ENCODE results near the gene NR5A2. TPM values are rescaled to one million over a fixed set of nuclear protein-coding genes. Genes with fewer than 3 reads are reported as not detected.
A peak's percentile ranks its signal among the peaks of the same experiment; 100 is the strongest.

The NR5A2 gene
- total and polyA plus RNA-seq, 2 donors = 1.6 to 9.0 TPM

DNA sequence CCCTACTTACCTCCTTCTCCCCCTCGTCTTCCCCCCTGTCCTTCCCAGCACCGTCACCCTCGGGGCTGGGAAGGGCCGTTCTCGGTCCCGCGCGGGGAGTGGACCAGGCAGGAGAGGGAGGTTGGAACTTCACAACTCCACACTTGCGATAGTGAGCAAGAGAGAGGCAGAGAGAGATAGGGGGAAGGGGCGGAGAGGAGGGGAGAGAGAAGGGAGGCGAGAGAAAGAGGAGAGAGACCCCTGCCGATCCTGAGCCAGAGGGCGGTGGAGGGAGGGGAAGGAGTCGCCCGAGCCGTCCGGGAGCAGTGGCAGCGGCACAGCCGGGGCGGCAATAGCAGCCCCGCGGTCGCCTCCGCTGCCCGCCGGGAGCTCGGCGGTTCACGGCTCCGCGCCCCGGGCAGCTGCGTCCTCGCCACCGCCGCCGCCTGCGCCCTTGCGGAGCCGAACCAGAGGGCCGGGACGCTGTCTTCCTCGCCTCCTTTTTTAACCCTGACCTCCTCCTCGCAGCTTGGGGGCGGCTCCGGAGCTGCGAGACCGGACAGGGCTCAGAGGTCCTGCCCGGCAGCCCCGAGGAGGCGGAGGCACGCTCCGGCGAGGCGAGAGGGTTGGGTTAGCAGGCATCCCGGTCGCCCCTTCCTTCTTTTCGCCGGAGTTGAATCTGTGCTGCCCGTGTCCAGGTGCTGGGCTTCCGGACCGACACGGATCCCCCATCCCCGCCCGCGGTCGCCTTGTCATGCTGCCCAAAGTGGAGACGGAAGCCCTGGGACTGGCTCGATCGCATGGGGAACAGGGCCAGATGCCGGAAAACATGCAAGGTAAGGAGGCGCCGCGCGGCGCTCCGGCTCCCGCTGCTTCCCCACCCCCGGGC lies 11.7 kb downstream of the NR5A2 start:
- H3K36me3 ChIP-seq (ENCODE audit: insufficient read depth) = no peaks in the 10 kb centered on the region
- under 1% methylated on average over 79 of the region's 79 CpGs for WGBS
- no peaks in the 10 kb centered on the region for H3K4me1 ChIP-seq (ENCODE audit: insufficient read depth)
- H3K27ac ChIP-seq (ENCODE audit: low read depth) = no peak overlapping the region
- DNase-seq (ENCODE audit: extremely low spot score) = no peak
- peak overlapping the region; percentile 17 for H3K4me3 ChIP-seq (ENCODE audit: low read depth, low read length)

DNA sequence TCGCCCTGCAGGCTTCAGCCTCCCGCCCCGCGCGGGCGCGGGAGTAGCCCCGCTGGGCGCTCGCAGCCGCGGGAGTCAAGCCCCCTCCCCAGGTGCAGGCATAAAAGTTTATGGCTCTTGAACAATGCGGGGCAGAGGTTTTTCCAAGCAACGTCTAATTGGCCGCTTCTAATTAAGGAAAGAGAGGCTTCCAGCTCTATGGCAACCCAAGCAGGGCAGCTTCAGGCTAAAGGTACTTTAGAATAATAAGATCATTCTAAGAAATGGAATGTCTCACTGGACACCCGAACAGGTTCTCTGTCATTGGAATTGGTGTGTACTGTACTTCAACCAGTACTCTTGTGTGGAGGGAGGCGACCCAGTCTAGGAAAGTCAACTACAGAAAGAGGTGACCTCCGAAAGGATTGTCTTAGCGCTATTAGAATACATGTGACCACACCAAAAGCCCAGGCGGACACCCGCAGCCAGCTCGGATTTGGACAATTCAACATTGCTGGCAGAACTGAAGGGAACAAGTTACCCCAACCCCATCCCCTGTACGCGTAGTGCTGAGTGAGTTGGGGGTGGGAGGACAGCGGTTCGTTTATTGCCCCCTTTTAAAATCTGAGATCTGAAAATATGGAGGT lies 12.5 kb downstream of the NR5A2 start:
- H3K4me1 ChIP-seq (ENCODE audit: insufficient read depth) = no peaks in the 10 kb centered on the region
- WGBS = 1% methylated on average over 26 of the region's 26 CpGs

DNA sequence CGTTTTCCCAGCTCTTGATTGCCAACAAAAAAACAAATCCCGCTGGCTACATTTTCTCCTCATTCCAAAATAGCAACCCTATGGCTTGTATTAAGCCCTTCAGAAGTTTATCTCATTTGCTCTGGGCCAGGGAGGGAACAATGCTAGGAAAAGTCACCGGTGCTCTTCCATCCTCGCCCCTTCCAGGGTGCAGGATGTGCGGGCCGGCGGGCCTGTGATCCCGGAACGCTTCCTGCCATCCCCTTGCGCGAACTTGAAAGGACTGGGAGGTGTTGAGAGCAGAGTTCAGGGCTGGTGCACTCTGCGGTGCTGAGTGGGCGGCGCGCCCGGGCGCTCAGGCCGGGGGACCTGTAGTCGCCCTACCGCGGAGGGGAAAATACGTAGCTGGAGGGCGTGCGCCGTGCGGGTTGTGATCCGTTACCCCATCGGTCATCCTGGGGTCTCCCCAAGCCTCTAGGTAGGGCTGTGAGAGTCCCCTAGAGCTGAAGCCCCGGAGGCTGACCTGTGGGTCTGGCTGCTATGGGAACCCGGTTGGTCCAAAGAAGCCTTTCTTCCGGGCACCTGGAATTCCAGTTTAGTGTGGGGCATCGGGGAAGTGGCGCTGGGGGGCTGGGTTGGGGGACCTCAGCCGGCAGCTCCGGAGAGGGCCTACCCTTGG lies 13.1 kb downstream of the NR5A2 start:
- no peaks in the 10 kb centered on the region for H3K4me1 ChIP-seq (ENCODE audit: insufficient read depth)
- no peak overlapping the region for H3K4me3 ChIP-seq (ENCODE audit: low read depth, low read length)
- H3K27ac ChIP-seq (ENCODE audit: low read depth) = no peak overlapping the region
- H3K36me3 ChIP-seq (ENCODE audit: insufficient read depth) = no peaks in the 10 kb centered on the region
- DNase-seq (ENCODE audit: extremely low spot score) = no peak
- 3% methylated on average over 35 of the region's 35 CpGs for WGBS

More for the DNA sequence above, 12.5 kb downstream of the NR5A2 start:
- Histone ChIP-seq H3K4me3 (ENCODE audit: low read depth, low read length) (peak overlapping the region; percentile 17), H3K27ac (ENCODE audit: low read depth) (no peak overlapping the region), H3K36me3 (ENCODE audit: insufficient read depth) (no peaks in the 10 kb centered on the region)
- no peak for DNase-seq (ENCODE audit: extremely low spot score)

DNA sequence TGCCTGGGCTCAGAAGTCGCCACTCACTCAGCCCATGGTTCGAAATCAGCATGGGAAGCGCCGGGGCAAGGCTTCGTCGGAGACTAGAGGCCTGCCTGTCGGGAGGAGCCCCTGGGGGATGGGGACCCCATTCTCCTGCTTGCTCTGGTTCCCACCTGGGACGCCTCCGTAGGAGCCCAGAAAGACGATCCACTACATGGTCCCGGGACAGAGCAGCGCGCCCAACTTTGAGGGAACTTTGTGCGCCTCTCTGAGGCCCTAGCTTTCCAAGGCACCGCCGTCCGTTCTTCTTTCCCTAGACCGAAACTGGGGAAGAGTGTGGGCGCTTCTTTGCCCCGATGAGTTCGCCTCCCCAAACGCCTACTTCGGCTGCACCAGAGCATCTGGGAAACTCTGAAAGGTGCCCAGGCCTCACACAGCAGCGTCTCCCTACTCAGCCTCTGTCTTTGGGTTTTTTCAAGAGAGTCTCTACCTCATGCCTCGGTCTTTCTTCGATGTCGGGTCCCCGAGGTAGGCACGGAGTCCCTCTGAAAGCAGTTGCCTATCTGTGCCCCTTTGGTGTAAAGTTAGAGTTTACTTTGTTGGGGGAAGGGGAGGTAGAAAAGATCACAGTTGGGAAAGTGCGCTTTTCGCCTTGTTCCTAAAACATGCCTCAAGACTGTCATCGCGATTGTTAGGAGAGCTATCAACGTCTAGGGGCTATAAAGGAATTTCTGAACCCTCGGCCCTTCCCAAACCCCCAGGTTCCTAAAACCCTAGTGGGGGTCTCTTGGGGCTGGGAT lies 14.0 kb downstream of the NR5A2 start:
- H3K4me3 ChIP-seq (ENCODE audit: low read depth, low read length) = no peak overlapping the region
- 12% methylated on average over 35 of the region's 35 CpGs for WGBS
- no peak for DNase-seq (ENCODE audit: extremely low spot score)
- no peaks in the 10 kb centered on the region for H3K4me1 ChIP-seq (ENCODE audit: insufficient read depth)
- H3K27ac ChIP-seq (ENCODE audit: low read depth) = no peak overlapping the region
- no peaks in the 10 kb centered on the region for H3K36me3 ChIP-seq (ENCODE audit: insufficient read depth)

DNA sequence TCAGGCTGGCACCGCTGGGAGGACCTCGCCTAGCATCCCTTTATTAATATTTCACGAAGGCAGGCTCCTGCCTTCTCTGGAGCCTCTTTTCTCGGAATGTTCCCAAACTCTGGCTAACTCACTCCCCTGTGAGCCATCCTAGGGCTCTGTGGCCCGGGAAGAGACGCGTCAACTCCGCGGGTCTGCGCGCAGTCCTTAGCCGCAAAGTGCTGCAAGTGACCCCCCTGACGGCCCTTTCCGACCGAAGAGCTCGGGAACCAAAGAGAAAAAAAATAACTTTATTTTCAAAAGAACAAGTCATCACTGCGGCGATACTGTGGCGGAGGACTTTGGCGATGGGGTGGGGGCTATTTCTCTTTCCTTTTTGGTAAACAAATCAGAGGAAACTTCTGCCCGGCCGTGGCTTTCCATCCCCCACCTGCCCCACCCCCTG lies 14.6 kb downstream of the NR5A2 start:
- peak overlapping the region; percentile 32 for H3K4me3 ChIP-seq (ENCODE audit: low read depth, low read length)
- no peaks in the 10 kb centered on the region for H3K36me3 ChIP-seq (ENCODE audit: insufficient read depth)
- H3K4me1 ChIP-seq (ENCODE audit: insufficient read depth) = no peaks in the 10 kb centered on the region
- WGBS = 4% methylated on average over 22 of the region's 22 CpGs
- DNase-seq (ENCODE audit: extremely low spot score) = no peak
- H3K27ac ChIP-seq (ENCODE audit: low read depth) = no peak overlapping the region

DNA sequence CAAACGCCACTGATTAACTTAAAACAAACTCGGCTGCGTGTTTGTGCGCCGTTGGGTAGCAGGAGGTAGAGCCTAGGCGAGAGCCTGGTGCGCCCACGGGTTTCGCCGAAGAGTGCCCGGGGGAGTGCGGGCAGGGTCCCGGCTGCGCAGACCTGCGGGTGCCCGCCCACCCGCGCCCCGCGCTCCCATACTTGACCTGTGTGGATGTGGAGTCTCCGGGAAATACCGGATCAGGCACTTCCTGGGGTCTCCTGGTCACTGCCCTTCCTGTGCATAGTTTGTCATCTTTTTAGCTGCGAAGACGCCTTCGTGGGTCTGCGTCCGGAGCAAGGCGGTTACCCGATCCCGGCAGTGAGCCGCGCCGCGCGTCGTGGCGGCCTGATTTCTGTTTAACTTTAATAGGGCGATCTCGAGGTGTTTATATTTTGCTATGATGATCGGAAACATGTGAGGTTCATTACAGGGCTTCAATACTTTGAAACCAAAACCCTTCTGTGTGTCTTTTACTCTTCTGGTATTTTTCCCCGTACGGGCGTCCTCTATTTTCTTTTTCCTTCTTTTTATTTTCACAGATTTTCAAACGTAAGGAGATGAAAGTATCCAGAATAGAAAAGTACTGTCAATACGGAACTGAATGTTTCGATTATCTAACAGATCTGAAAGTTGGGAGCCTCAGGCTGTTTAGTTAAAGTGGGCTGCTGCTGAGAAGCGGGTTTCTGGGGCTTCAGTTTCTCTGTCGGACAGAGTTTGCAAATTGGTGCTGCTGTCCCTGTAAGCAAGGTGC lies 15.2 kb downstream of the NR5A2 start:
- Histone ChIP-seq H3K27ac (ENCODE audit: low read depth) (no peak overlapping the region), H3K4me1 (ENCODE audit: insufficient read depth) (no peaks in the 10 kb centered on the region), H3K36me3 (ENCODE audit: insufficient read depth) (no peaks in the 10 kb centered on the region), H3K4me3 (ENCODE audit: low read depth, low read length) (peak overlapping the region; percentile 32)
- WGBS = 2% methylated on average over 48 of the region's 48 CpGs
- DNase-seq (ENCODE audit: extremely low spot score) = no peak

DNA sequence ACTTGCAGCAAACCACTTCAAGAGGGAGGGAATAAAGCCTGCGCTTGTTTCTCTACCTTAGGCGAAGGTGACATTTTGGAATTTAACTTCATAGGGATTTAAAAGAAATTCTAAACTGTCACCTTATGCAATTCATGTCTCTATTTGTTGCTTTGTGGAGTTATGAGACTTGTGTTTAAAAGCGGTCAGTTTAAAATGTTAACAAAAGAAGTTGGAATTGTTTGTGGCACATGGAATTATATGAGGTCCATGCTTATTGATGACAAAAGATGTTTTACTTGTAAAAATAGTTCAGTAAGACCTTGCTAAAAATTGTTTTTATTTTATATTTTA lies 15.8 kb downstream of the NR5A2 start:
- Histone ChIP-seq H3K4me3 (ENCODE audit: low read depth, low read length) (peak overlapping the region; percentile 32), H3K36me3 (ENCODE audit: insufficient read depth) (no peaks in the 10 kb centered on the region), H3K27ac (ENCODE audit: low read depth) (no peak overlapping the region), H3K4me1 (ENCODE audit: insufficient read depth) (no peaks in the 10 kb centered on the region)
- DNase-seq (ENCODE audit: extremely low spot score) = no peak
- 9% methylated on average over 3 of the region's 3 CpGs for WGBS

DNA sequence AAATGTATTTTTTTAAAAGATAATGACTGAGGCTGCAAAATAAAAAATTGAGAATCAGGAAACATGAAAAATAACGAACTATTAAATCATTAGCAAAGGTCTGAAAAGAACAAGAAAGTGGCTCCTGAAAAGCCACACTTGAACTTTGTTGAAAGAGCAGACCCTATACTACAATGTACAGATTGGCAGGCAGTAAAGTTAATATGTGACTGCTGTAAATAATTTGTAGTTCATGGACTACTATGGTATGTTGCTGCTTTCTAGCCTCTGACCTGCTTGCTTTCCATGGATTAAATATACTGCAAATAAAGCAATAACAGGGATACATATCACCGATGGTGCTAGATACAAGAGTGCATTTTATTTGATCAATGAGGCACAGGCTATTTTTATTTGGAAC lies 18.6 kb downstream of the NR5A2 start:
- no peak for DNase-seq (ENCODE audit: extremely low spot score)
- H3K4me1 ChIP-seq (ENCODE audit: insufficient read depth) = no peaks in the 10 kb centered on the region
- no peaks in the 10 kb centered on the region for H3K36me3 ChIP-seq (ENCODE audit: insufficient read depth)
- no peak overlapping the region for H3K4me3 ChIP-seq (ENCODE audit: low read depth, low read length)
- H3K27ac ChIP-seq (ENCODE audit: low read depth) = no peak overlapping the region
- WGBS = 82% methylated on average over 2 of the region's 2 CpGs

DNA sequence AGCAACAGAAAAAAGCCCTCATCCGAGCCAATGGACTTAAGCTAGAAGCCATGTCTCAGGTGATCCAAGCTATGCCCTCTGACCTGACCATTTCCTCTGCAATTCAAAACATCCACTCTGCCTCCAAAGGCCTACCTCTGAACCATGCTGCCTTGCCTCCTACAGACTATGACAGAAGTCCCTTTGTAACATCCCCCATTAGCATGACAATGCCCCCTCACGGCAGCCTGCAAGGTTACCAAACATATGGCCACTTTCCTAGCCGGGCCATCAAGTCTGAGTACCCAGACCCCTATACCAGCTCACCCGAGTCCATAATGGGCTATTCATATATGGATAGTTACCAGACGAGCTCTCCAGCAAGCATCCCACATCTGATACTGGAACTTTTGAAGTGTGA lies 20.7 kb downstream of the NR5A2 start:
- no peak overlapping the region for H3K27ac ChIP-seq (ENCODE audit: low read depth)
- DNase-seq (ENCODE audit: extremely low spot score) = no peak
- no peaks in the 10 kb centered on the region for H3K4me1 ChIP-seq (ENCODE audit: insufficient read depth)
- H3K4me3 ChIP-seq (ENCODE audit: low read depth, low read length) = no peak overlapping the region
- 66% methylated on average over 5 of the region's 5 CpGs for WGBS
- no peaks in the 10 kb centered on the region for H3K36me3 ChIP-seq (ENCODE audit: insufficient read depth)

DNA sequence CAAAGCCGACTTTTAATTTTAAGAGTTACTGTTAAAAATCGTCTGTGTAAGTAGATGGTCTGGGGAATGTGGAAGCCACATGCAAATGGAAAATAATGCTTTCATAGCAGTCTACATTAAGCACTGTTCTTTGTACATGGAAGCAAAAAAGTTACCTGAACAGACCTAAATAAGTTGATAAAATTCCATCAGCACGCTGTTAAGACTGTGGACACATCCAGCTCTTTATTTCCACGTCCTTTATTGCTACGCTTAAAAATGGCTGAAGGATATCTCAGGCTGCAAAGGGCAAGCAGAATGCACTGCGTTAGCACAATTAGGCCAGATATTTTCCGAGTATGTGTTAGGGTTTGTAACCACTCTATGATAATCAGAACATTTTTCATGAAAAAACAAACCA lies 22.3 kb downstream of the NR5A2 start:
- 52% methylated on average over 7 of the region's 7 CpGs for WGBS
- Histone ChIP-seq H3K27ac (ENCODE audit: low read depth) (no peak overlapping the region), H3K4me3 (ENCODE audit: low read depth, low read length) (no peak overlapping the region), H3K4me1 (ENCODE audit: insufficient read depth) (no peaks in the 10 kb centered on the region), H3K36me3 (ENCODE audit: insufficient read depth) (no peaks in the 10 kb centered on the region)
- no peak for DNase-seq (ENCODE audit: extremely low spot score)

DNA sequence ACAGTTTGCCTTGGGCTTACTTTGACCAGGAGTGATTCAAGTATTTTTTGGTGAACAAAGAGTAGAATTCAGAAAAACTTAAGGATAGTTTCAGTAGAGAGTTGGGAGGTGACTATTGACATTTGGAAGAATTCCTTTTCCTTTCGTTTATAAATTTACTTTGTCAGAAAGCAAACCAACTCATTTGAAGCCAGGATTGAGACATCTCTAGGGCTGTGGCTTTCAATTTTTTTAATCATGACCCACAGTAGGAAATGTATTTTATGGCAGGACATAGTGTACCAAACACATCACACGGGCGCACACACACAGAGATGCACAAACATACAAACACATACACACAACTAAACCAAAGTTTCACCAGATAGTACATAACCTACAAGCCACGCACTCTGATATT lies 24.1 kb downstream of the NR5A2 start:
- 91% methylated on average over 4 of the region's 4 CpGs for WGBS
- no peak for DNase-seq (ENCODE audit: extremely low spot score)
- no peak overlapping the region for H3K27ac ChIP-seq (ENCODE audit: low read depth)
- H3K4me1 ChIP-seq (ENCODE audit: insufficient read depth) = no peaks in the 10 kb centered on the region
- H3K4me3 ChIP-seq (ENCODE audit: low read depth, low read length) = no peak overlapping the region
- no peaks in the 10 kb centered on the region for H3K36me3 ChIP-seq (ENCODE audit: insufficient read depth)

DNA sequence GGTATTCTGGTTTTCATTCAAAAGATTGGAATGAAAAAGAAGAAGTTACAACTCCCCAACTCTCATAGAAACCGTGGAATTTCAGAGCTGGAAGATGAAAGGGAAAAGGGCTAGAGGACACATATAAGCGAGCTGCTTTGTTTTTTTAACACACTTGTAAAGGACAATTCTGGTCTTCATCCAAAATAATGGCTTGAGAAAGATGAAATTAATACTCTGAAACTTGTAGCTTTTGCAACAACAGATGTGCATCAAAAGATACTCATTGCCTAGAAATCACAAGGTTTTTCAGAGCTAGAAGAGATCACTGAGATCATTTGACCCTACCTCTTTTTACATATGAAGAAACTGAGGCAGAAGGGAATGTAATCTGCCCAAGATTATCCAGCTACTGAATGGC lies 25.6 kb downstream of the NR5A2 start:
- 49% methylated on average over 2 of the region's 2 CpGs for WGBS
- no peak overlapping the region for H3K4me3 ChIP-seq (ENCODE audit: low read depth, low read length)
- H3K27ac ChIP-seq (ENCODE audit: low read depth) = no peak overlapping the region
- DNase-seq (ENCODE audit: extremely low spot score) = no peak
- H3K36me3 ChIP-seq (ENCODE audit: insufficient read depth) = no peaks in the 10 kb centered on the region
- no peaks in the 10 kb centered on the region for H3K4me1 ChIP-seq (ENCODE audit: insufficient read depth)

DNA sequence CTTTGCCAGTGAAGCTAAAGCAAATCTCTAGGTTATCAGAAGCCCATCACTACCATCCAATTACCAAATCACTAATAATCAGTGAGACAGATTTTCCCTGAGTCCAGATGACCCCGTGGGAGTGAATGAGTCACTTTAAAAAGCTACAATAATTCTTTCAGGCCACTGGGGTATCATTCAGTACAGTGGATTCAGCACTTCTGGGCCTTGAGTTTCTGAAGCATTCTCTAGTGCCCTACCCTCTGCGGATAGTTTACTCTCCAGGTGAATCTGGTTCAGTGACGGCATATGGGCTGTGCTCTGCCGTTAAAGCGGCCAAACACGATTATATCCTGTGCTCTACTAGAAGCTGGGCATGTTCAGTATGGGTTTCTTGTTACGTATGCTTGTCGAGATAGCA lies 26.1 kb downstream of the NR5A2 start:
- no peaks in the 10 kb centered on the region for H3K36me3 ChIP-seq (ENCODE audit: insufficient read depth)
- no peak overlapping the region for H3K4me3 ChIP-seq (ENCODE audit: low read depth, low read length)
- WGBS = 54% methylated on average over 8 of the region's 8 CpGs
- no peak overlapping the region for H3K27ac ChIP-seq (ENCODE audit: low read depth)
- no peak for DNase-seq (ENCODE audit: extremely low spot score)
- H3K4me1 ChIP-seq (ENCODE audit: insufficient read depth) = no peaks in the 10 kb centered on the region
